Measurements from ENCODE around the gene DYNC1H1. TPM values are rescaled to one million over a fixed set of nuclear protein-coding genes. Genes with fewer than 3 reads are reported as not detected.

DYNC1H1 gene
- polyA plus RNA-seq, 4 donors, result 290 to 339 (median 313) TPM

Other genes with a start within 250 kb of the DYNC1H1 start
- gene PPP2R5C, start 202.9 kb upstream of the DYNC1H1 start, polyA plus RNA-seq (ENCODE audit: insufficient read length in 4 of 4), result 100 to 1,000 TPM in 2 of 4 donors, 10 to 100 TPM in 2; 95.9 to 113 (median 105) TPM
- gene HSP90AA1, start 122.5 kb downstream of the DYNC1H1 start, polyA plus RNA-seq (ENCODE audit: insufficient read length in 4 of 4), result 100 to 1,000 TPM; 672 to 797 (median 731) TPM
- 10 to 100 TPM; 28.1 to 33.3 (median 29.9) TPM for gene WDR20, start 175.3 kb downstream of the DYNC1H1 start, polyA plus RNA-seq (ENCODE audit: insufficient read length in 4 of 4)